BJ (cell line): ENCODE measurements around the gene CD81. TPM values are rescaled to one million over a fixed set of nuclear protein-coding genes. Genes with fewer than 3 reads are reported as not detected.

Source experiments
- CTCF ChIA-PET: fragments of 350-600 bp; formaldehyde crosslinking; extraction: SDS; loops from one replicate; lab custom pipeline; 2021; ENCODE audit warnings: antibody characterized with exemption, inconsistent platforms; lab: Yijun Ruan, JAX
- POLR2A ChIA-PET: fragments of 300-600 bp; sonication (Branson Sonifier 250); formaldehyde crosslinking; extraction: SDS; loops from one replicate; lab custom pipeline; 2021; ENCODE audit warnings: antibody characterized with exemption; lab: Charles Lee
- DNase-seq: peaks from one replicate; pipeline ENCODE4 v3.0.0-alpha.2; 2011; ENCODE audit warnings: low read depth
- H3K27me3 ChIP-seq: 2 replicates; pipeline ENCODE4 v1.6.0; 2011; ENCODE audit warnings: low read length; ENCODE audit not compliant: control insufficient read depth, insufficient read depth
- H3K36me3 ChIP-seq: 2 replicates; pipeline ENCODE4 v1.5.1; 2011; ENCODE audit warnings: low read length; ENCODE audit not compliant: control insufficient read depth, insufficient read depth
- H3K4me3 ChIP-seq: 2 replicates; pipeline ENCODE4 v1.5.1; 2011; ENCODE audit warnings: low read depth, mild to moderate bottlenecking, control low read depth, low read length
- polyA plus RNA-seq: library from polyadenylated mRNA; depleted of rRNA; stranded (reverse); fragments of >200 nt; gene quantifications from 2 replicates; pipeline ENCODE4 v1.2.3, GENCODE V29; 2011
- TF ChIP-seq, protein P1 (sequence below): IDR thresholded peaks from 2 replicates; pipeline ENCODE4 v1.5.1; 2011; ENCODE audit warnings: low read depth, mild to moderate bottlenecking, control low read depth, inconsistent platforms, low read length, moderate library complexity; ENCODE audit not compliant: insufficient read depth

The CD81 gene
- polyA plus RNA-seq, 1 experiment: 875 TPM

DNA sequence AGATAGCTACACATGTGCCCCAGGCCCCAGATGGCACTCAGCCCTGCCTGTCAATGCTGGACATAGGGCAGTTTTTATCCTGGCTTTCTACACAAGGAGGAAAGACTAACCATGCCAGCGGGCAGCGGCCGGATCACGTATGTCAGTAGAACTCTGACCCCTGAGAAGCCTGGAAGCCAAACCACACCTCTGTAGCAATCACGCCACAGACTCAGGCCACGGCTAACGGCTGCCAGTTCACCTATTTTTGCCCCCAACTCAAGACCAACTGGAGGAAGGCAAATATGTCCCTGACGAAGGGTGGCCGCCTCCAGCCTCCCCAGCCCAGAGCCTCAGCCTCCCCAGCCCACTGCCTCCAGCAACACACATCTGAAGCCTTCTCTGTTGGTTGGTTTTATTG lies 7.2 kb upstream of the CD81 start:
- ChIA-PET CTCF (no interaction called here), POLR2A (no interaction called here)
- no peak for DNase-seq
- H3K27me3 ChIP-seq: no peaks in the 10 kb centered on the region
- H3K36me3 ChIP-seq: no peaks in the 10 kb centered on the region
- no peak overlapping the region for H3K4me3 ChIP-seq
- TF ChIP-seq, protein P1, sequence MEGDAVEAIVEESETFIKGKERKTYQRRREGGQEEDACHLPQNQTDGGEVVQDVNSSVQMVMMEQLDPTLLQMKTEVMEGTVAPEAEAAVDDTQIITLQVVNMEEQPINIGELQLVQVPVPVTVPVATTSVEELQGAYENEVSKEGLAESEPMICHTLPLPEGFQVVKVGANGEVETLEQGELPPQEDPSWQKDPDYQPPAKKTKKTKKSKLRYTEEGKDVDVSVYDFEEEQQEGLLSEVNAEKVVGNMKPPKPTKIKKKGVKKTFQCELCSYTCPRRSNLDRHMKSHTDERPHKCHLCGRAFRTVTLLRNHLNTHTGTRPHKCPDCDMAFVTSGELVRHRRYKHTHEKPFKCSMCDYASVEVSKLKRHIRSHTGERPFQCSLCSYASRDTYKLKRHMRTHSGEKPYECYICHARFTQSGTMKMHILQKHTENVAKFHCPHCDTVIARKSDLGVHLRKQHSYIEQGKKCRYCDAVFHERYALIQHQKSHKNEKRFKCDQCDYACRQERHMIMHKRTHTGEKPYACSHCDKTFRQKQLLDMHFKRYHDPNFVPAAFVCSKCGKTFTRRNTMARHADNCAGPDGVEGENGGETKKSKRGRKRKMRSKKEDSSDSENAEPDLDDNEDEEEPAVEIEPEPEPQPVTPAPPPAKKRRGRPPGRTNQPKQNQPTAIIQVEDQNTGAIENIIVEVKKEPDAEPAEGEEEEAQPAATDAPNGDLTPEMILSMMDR: no peak

DNA sequence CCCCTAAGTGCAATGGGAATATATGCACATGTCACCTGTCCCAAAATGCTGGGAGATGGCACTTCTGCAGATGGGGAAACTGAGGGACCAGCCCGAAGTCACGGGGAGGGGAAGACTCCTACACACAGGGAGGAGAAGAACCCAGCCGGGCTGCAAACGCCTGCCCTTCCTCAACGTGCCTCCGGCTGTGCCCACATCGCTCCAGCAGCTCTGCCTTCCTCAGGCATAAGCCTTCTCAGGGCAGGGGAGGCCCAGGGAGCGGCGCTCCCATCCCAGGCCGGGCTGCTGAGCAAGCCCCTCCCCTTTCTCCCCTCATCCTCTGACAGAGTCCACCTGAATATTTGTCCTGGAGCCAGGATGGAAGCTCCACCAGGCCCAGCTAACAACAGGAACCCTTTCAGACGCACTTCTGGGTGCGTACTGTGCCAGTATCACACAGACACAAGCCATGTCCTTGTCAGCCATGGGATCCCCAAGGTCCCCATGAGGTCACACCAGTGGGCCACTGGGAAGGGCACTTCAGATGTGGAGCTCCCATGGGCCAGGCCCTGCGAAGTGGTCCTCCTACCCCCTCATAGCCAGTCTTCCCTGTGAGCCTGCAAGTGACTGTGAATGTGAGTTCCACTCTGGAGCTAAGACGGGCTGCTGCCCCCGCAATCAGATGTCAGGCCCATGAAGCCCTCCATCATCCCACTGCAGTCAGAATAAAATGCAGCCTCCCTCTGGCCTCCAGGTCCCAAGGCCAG lies 2.5 kb upstream of the CD81 start:
- TF ChIP-seq, protein P1: no peak
- POLR2A ChIA-PET: no interaction called here
- no peak for DNase-seq

DNA sequence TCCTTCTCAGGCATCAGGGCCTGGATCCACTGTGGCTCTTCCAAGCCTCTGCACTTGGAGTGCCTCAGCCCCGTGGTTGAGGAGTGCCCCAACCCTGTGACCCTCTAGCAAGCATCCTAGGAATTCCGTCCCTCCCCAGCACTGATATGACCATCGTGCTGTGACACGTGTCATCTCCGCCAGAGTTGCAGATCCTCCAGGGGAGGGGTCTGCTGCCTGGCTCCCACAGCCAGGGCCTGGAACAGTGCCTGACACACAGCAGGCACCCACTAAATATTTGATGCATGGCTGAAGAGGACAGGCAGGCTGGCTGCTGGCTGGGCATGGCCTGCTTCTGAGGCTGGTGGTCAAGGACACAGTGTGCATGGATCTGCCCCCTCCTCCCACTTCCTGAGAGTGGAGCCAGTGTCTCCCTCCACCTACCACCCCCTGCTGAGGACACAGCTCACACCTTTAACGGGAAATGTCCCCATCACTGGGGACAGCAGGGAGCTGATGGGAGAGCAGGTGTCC lies 1.7 kb upstream of the CD81 start:
- CTCF ChIA-PET: interaction anchor here (1.2 to 1.3 kb wide), 2 partner anchors 24 to 100 kb away, joined by 3 read pairs; no protein-coding TSS in a partner anchor
- Histone ChIP-seq H3K27me3 (no peaks in the 10 kb centered on the region), H3K4me3 (no peak overlapping the region), H3K36me3 (peaks cover 2% of the 10 kb centered on the region; the same call in 1 of the 2 replicates)
- POLR2A ChIA-PET: no interaction called here
- DNase-seq: no peak
- TF ChIP-seq, protein P1: no peak

More for the DNA sequence above, 2.5 kb upstream of the CD81 start:
- CTCF ChIA-PET: interaction anchor here (1.3 kb wide), 1 partner anchor 25 kb away, joined by 3 read pairs; no protein-coding TSS in a partner anchor
- H3K27me3 ChIP-seq: no peaks in the 10 kb centered on the region
- no peak overlapping the region for H3K4me3 ChIP-seq
- no peaks in the 10 kb centered on the region for H3K36me3 ChIP-seq

DNA sequence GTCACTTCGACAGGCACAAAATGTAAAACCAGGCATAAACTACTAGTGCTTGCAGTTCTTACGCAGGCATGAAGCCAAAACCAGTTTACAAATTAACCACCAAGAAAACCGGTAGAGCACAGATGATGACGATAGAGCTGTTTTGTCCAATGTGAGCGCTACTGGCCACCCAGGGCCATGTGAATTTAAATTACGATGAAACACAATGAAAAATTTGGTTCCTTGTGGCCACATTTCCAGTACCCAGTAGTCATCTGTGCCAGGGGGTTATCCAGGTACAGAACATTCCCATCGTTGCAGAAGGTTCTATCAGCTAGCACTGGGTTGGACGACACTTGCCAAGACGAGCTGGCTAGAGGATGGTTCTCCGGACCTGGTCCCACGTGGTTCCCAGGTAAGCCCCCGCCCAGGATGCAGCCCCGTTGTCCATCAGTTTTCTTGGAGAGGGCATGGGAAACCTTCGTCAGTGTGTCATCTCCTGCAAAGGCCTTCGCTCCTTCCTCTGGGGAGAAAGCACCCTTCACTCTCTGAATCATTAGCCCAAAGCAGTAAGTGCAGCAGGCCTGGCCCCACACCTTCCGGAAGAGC lies 1.1 kb upstream of the CD81 start:
- ChIA-PET POLR2A (no interaction called here), CTCF (interaction anchor here (1.2 to 2.6 kb wide), 3 partner anchors 24 to 100 kb away, joined by 3 to 14 read pairs (median 3); no protein-coding TSS in a partner anchor)
- H3K4me3 ChIP-seq: no peak overlapping the region
- DNase-seq: no peak
- H3K27me3 ChIP-seq: no peaks in the 10 kb centered on the region
- TF ChIP-seq, protein P1: no peak
- H3K36me3 ChIP-seq: peaks cover 6% of the 10 kb centered on the region
